HTR-8/SVneo (cell line): ENCODE measurements around the gene LHX3.

ENCODE experiments used
- DNase-seq: peaks from one replicate; pipeline ENCODE4 v3.0.0; 2011; ENCODE audit warnings: low spot score, mixed read lengths; ENCODE audit not compliant: insufficient read length
- FAIRE-seq: peaks from 2 replicates; lab custom pipeline; 2011; peaks lifted over from hg19 to GRCh38; lab: Jason Lieb, UNC

The LHX3 gene

GRCh38 chr9:136204838-136205706 lies at the start of gene LHX3:
Gene LHX3 (minus strand): TSS chr9:136205128. CDS start chr9:136205012, 116 bp downstream.
- FAIRE-seq (no peak), DNase-seq (no peak)

GRCh38 chr9:136253246-136254130 lies 48.6 kb upstream of the LHX3 start:
- no peak for DNase-seq
- FAIRE-seq: no peak

DNA sequence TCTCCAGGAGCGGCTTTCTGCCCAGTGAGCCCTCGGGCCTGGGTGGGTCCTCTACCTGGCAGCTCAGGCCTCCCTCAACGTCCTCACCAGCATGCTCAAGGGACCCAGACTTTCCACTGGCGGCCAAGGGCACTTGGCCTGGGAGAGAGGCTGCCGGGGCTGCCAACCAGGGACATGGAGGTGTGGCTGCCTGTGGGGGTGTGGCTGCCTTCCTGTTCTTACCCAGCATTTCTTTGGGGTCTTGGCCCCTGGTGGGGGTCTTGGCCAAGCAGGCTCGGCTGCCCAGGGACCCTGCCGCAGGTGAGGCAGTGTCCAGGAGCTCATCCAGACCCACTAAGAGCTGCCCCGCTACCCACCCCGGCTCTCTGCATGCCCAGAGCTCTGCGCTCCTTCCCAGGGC lies 47.9 kb upstream of the LHX3 start:
- DNase-seq (no peak), FAIRE-seq (no peak)

DNA sequence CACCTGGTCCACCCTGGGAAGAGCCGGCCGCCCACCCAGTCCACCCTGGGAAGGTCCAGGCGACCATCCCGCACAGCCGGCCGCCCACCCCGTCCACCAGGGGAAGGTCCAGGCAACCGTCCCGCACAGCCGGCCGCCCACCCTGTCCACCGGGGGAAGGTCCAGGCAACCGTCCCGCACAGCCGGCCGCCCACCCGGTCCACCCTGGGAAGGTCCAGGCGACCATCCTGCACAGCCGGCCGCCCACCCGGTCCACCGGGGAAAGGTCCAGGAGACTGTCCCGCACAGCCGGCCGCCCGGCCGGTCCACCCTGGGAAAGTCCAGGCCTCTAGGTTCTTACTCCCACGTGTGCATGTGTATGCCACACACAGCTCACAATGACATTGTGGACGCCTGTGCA lies 47.4 kb upstream of the LHX3 start:
- FAIRE-seq: no peak

GRCh38 chr9:136251264-136252115 lies 46.6 kb upstream of the LHX3 start:
- DNase-seq (no peak), FAIRE-seq (no peak)

More for the DNA sequence above, 47.4 kb upstream of the LHX3 start:
- DNase-seq: no peak

- DNase-seq (no peak), FAIRE-seq (no peak)
These were observed 45.7 kb upstream of the LHX3 start for GRCh38 chr9:136250676-136251075.

DNA sequence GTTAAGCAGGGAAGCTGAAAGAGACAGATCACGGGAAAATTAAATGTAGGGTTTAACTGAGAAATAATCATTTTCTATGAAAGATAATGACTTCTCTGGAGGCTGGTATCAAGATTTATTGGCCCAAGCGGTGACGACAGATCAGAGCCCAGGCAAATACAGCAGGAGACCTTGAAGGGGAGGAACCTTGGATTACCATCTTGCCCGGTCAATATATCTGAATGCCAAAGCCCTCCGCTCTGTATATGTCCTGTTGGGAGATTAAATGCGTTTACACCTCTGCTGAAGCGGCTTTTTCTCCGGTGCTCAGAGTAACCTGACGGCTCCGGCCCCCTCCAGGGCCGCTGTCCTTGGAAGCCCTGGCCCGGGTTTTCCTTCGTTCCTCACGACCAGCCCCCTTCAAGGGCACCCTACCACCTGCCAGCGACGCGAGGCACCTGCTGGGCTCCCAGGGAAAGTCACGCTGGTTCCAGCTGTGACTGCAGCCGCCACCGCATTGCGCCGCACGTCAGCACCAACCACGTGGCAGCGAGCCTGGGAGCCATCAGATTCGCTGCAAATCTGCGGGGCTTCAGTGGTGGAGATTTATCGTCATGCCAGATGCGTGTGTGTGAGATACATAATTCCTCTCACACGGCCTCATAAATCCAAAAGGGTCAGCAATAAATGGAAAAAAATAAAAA lies 45.1 kb upstream of the LHX3 start:
- FAIRE-seq (no peak), DNase-seq (no peak)

- FAIRE-seq: no peak
- no peak for DNase-seq
These were observed 44.3 kb upstream of the LHX3 start for GRCh38 chr9:136248951-136249876.

DNA sequence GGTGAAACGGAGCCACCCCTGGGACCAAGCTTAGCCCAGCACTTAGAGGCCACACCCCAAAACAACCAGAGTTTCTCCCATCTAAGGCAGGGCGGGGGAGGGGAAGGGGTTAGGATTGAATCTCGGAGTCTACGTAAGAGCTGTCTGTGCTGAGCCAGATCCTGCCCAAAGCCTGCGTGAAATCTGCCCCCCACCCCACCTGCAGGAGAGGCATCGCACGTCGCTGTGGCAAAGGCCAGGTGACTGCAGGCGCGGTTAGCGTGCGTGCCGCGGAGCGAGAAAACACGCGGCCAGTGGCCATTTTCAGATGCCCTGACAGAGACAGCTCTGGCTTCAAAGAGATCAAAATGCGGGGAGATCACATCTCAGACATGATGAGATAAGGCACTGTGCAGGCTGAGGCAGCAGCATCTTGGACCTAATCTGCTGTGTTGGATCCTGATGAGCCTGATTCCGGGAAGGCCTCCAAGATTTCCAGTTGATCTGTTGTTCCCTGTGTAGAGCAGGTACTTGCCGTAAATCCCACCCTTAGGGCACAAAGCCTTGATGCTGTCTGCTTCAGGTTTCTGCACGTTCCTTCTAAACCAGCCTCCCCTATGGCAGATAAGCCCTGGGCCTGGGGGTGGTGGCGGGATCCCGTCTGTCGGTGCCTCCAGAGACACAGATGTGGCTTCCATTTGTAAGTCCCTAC lies 43.2 kb upstream of the LHX3 start:
- FAIRE-seq: no peak
- DNase-seq: no peak

DNA sequence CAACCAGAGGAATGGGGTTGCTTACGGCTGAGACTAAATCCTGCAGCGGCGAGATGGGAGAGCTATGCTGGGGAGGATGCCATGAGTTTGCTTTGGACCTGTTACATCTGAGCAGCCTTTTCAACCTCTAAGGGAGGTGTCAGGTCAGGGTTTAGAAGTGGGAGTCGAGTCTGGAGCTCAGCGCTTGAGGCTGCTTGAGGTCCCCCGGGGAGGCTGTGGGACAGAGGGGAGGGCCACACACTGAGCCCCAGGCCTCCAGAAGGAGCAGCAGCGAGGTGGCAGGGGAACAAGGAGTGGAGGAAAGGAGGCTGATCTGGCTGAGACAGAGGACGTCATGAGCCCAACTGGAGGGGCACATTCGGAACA lies 42.6 kb upstream of the LHX3 start:
- FAIRE-seq: no peak
- no peak for DNase-seq

DNA sequence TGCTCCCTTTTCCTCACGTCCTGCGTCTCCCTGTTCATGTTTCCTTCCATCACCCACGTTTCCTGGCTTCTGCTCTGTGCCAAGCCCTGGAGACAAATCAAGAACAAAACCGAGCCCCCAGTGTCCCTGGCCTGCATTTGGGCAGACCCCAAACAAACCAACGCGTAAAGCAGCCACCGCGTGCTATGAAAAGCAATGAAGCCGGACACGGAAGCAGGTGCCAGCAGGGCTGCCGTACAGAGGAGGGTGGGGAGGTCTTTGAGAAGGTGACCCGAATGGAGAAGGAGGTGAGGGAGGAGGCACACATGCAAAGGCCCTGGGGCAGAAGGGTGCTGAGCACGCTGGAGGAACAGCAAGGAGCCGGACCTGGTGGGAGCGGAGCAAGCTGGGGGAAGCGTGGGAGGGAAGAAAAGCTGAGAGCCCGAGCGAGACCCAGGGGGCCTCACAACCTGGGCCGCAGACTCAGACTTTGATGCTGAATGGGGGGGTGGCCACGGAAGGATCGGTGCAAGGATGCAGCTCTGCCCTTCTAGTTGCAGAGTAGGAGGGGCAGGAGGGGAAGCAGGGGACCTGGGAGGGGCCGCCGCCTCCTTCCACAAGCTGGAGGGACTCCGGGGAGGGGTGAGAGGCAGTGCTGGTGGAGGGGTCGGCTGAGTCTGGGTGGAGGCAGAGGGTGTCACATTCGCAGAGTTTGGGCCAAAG lies 42.1 kb upstream of the LHX3 start:
- no peak for FAIRE-seq
- no peak for DNase-seq

- DNase-seq (peak; percentile 72), FAIRE-seq (no peak)
These were observed 40.6 kb upstream of the LHX3 start, which contains the start of gene QSOX2 for GRCh38 chr9:136245219-136246150. Gene QSOX2 (minus strand): TSS chr9:136245812. CDS start chr9:136245803, 9 bp downstream.

GRCh38 chr9:136244969-136245218 lies 40.0 kb upstream of the LHX3 start:
- no peak for DNase-seq
- FAIRE-seq: no peak

DNA sequence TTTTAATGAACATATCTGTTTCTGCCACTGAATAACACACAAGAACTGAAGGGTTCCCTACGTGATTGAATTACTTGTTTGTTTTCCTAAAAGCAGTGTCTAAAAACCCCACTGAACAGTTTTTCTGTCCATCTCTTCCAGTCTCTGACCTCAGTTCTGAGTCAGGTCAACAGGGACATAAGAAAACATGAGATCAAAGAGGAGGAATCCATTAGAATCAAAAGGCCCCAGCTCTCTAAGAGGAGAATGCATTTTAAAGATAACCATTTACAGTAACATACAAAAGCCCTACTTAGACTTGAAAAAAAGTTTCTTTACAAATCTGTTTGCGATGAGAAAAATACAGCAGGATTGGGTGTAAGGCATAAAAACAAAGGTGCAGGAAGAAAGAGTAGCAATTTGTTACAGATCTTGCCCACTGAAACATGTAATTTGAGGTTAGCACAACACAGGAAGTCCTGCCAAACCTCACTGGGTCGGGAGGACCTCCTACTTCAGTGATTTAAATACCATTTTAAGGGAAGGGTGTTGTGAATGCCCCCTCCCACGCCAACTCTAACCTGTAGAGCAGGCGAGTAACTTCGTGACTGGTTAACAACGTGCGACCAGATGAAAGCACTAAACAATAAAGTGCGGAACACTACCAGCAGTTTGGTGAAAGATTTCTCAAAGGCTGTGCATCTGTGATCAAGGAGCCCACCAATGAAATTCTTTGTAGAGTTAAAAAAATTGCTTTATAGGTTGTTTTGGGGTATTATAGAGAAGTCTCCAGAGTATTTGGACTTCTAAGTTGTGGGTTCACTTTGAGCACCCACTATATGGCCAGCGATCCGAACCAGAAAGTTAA lies 39.4 kb upstream of the LHX3 start:
- no peak for DNase-seq
- no peak for FAIRE-seq

DNA sequence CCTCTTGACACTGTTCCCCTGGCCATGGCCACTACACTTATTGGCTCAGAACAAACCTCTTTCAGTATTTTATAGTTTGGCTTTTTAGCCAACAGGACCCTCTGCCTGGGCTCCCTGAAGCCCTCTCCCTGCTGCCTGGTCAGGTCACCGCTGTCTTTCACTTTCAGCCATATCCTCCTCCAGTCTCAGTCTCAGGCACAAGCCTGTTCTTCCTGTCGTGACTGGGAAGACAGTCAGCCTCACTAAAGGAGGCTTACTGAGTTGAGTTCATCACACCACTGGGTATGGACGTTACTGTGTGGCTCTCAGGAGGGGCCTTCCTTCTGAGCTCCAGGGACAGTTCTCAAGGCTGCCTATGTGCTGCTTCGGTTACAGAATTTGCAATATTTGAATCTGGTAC lies 38.7 kb upstream of the LHX3 start:
- no peak for DNase-seq

More for the DNA sequence above, 38.7 kb upstream of the LHX3 start:
- FAIRE-seq: no peak
